ENCODE data around the gene ATP2C2. TPM values are rescaled to one million over a fixed set of nuclear protein-coding genes. Genes with fewer than 3 reads are reported as not detected.
A peak's percentile ranks its signal among the peaks of the same experiment; 100 is the strongest.

Gene ATP2C2
- total RNA-seq, 1 experiment from 2014 or later: 4.0 TPM

DNA sequence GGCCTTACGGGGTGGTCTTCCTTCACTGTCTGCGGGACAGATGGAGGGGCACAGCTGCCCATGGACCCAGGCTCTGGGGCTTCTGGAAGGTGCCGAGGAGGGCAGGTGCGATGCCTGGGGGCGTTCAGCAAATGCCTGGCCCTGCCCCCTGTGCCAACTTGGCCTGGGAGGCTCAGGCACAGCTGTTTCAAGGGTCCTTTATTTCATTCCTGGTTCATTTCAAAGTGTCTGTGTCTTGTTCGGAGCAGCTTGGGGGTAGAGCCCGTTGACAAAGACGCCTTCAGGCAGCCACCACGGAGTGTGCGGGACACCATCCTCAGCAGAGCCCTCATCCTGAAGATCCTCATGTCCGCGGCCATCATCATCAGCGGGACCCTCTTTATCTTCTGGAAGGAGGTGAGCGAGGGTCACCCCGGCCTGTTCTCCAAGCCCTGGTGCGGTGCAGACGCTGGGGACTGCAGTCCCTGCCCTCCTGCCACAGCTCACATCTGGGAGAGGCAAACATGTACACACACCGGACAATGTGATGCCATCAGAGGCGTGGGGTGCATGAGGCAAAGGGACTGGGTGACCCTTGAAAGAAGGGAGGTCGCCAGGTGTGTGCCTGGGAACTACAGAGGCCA lies 92.2 kb downstream of the ATP2C2 start:
- Histone ChIP-seq H3T11ph (ENCODE audit: low read length) (no peak overlapping the region), H3K4ac (ENCODE audit: low read depth, low read length) (no peak overlapping the region), H2AFZ (ENCODE audit: low read length) (no peak overlapping the region), H2BK120ac (ENCODE audit: low read depth, low read length, poor library complexity, severe bottlenecking) (no peak overlapping the region), H3K4me1 (ENCODE audit: insufficient read depth, low read length) (no peaks in the 10 kb centered on the region), H3K14ac (ENCODE audit: insufficient read depth, low read length) (no peak overlapping the region; the same call in 1 of the 2 replicates), H3K4me2 (ENCODE audit: insufficient read depth, insufficient read length, low read length) (no peak overlapping the region), H4K5ac (ENCODE audit: insufficient read length, low read depth, low read length) (no peak overlapping the region), H3K23me2 (ENCODE audit: insufficient read length, low read depth, low read length, poor library complexity, severe bottlenecking) (no peaks in the 10 kb centered on the region), H2BK15ac (ENCODE audit: low read depth, low read length) (no peak overlapping the region), H3K56ac (ENCODE audit: insufficient read length, low read depth, low read length) (no peak overlapping the region), H3K9me3 (ENCODE audit: control insufficient read depth, low read depth, low read length) (no peaks in the 10 kb centered on the region), H4K8ac (replicated peaks; ENCODE audit: insufficient read length, low read depth, low read length) (no peak overlapping the region), H3K79me1 (ENCODE audit: insufficient read depth, low read depth, low read length, poor library complexity, severe bottlenecking) (no peaks in the 10 kb centered on the region), H3K9ac (ENCODE audit: extremely low read depth, insufficient read length, low read length) (no peak overlapping the region), H2AK5ac (ENCODE audit: insufficient read length, low read length) (no peak overlapping the region), H3K27me3 (ENCODE audit: insufficient read depth, low read length) (no peaks in the 10 kb centered on the region), H3K27ac (ENCODE audit: insufficient read length, low read depth, low read length) (no peak overlapping the region), H2BK12ac (ENCODE audit: insufficient read length, low read depth, low read length) (no peak overlapping the region), H2BK5ac (ENCODE audit: insufficient read length, low read length) (no peak overlapping the region), H3K79me2 (ENCODE audit: insufficient read depth, low read length) (no peaks in the 10 kb centered on the region), H3K23ac (ENCODE audit: insufficient read length, low read depth, low read length) (no peak overlapping the region), H2BK20ac (ENCODE audit: low read depth, low read length, poor library complexity, severe bottlenecking) (no peak overlapping the region), H4K91ac (ENCODE audit: insufficient read length, low read depth, low read length) (no peak overlapping the region), H4K20me1 (ENCODE audit: control insufficient read depth, insufficient read depth, insufficient read length) (no peaks in the 10 kb centered on the region), H3K18ac (ENCODE audit: insufficient read length, low read depth, low read length) (no peak overlapping the region)
- no peaks in the 10 kb centered on the region; a peak in 2 of 5 replicates for H3K9me3 Mint-ChIP-seq
- H3K4me1 Mint-ChIP-seq: no peaks in the 10 kb centered on the region
- H3K4me3 Mint-ChIP-seq: no peak overlapping the region
- peaks cover 2 to 21% (median 5%) of the 10 kb centered on the region in 3 experiments; a peak in 4 of 7 replicates for H3K36me3 Mint-ChIP-seq (ENCODE audit: insufficient read depth in 1 of 3, low read depth in 3 of 3)
- no CpG with 5 or more reads among the region's 20 CpGs for WGBS (ENCODE audit: extremely low coverage, insufficient read length, low lambda C conversion rate)
- peak overlapping the region in 1 of 3 experiments; percentile 23; a peak in 1 of 7 replicates for H3K27ac Mint-ChIP-seq
- peak; percentile 27 for DNase-seq
- no peaks in the 10 kb centered on the region for H3K27me3 Mint-ChIP-seq (ENCODE audit: low read depth)
- TF ChIP-seq, protein P1, sequence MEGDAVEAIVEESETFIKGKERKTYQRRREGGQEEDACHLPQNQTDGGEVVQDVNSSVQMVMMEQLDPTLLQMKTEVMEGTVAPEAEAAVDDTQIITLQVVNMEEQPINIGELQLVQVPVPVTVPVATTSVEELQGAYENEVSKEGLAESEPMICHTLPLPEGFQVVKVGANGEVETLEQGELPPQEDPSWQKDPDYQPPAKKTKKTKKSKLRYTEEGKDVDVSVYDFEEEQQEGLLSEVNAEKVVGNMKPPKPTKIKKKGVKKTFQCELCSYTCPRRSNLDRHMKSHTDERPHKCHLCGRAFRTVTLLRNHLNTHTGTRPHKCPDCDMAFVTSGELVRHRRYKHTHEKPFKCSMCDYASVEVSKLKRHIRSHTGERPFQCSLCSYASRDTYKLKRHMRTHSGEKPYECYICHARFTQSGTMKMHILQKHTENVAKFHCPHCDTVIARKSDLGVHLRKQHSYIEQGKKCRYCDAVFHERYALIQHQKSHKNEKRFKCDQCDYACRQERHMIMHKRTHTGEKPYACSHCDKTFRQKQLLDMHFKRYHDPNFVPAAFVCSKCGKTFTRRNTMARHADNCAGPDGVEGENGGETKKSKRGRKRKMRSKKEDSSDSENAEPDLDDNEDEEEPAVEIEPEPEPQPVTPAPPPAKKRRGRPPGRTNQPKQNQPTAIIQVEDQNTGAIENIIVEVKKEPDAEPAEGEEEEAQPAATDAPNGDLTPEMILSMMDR (conservative IDR thresholded peaks at IDR 0.05): no peak

Measured in H9 (cell line).